Measurements from ENCODE around the gene PRR30.

DNA sequence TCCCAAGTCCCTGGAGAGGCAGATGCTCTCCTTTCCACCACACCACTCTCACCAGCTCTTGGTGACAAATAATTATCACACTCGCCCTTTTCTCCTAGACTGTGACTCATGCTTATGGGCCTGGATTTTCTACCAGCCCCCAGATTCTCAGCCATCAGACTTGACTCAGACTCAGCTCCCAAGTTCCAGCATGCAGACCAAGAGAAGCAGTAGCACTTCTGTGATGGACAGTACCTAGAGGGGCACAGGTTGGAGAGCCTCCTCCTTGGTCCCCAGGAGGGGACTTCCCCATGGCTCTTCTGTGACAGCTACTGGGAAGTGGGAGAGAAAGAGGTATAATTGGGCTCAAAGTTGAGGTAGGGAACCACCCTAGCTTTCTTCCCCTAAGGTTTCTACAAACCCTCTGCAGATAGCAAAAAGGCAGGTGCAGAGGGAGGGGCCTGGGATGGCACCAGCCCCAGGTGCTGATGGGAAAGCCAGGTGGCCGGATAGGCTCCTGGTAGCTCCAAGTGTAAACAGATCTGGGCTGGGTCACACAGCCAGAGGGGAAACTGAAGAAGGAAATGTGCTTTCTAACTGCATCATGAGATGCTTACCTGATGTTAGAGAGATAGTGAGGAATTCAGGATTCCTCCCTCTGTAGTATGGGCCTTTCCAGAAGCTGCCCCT, 13.7 kb upstream of the PRR30 start:
- TF ChIP-seq, protein P1, sequence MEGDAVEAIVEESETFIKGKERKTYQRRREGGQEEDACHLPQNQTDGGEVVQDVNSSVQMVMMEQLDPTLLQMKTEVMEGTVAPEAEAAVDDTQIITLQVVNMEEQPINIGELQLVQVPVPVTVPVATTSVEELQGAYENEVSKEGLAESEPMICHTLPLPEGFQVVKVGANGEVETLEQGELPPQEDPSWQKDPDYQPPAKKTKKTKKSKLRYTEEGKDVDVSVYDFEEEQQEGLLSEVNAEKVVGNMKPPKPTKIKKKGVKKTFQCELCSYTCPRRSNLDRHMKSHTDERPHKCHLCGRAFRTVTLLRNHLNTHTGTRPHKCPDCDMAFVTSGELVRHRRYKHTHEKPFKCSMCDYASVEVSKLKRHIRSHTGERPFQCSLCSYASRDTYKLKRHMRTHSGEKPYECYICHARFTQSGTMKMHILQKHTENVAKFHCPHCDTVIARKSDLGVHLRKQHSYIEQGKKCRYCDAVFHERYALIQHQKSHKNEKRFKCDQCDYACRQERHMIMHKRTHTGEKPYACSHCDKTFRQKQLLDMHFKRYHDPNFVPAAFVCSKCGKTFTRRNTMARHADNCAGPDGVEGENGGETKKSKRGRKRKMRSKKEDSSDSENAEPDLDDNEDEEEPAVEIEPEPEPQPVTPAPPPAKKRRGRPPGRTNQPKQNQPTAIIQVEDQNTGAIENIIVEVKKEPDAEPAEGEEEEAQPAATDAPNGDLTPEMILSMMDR (IDR thresholded peaks at IDR 0.05; ENCODE audit: low read depth, low read length): no peak
- no peak for TF ChIP-seq POLR2A (IDR thresholded peaks at IDR 0.05; ENCODE audit: extremely low read depth, insufficient read length)
- TF ChIP-seq, protein P2, sequence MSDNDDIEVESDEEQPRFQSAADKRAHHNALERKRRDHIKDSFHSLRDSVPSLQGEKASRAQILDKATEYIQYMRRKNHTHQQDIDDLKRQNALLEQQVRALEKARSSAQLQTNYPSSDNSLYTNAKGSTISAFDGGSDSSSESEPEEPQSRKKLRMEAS (IDR thresholded peaks at IDR 0.05; ENCODE audit: low read depth, low read length): no peak

Measured in NB4 (cell line).